Memory B cell (primary cell): ENCODE data around the gene TARBP1.
"Not testable (repeated sequence)": the region's sequence is repeated elsewhere in the genome, so short reads cannot be mapped to it uniquely, and the experiment has no call there.

ENCODE experiments used
- ATAC-seq: fragments of 150-1000 bp; cut with Tn5 transposase; 2 replicates; pipeline ENCODE4 v1.10.0; 2021; ENCODE audit warnings: low read depth, mild to moderate bottlenecking, moderate library complexity
- DNase-seq, 2 donors: peaks; one replicate each; pipeline ENCODE4 v3.0.0; 2022; ENCODE audit warnings: low spot score in 2 of 2
- H3K27ac Mint-ChIP-seq: one replicate; pipeline ENCODE4 v1.8.0; 2022; ENCODE audit warnings: mild to moderate bottlenecking, moderate library complexity, mixed read lengths
- H3K27me3 Mint-ChIP-seq: one replicate; pipeline ENCODE4 v1.8.0; 2022; ENCODE audit warnings: mixed read lengths
- H3K36me3 Mint-ChIP-seq: one replicate; pipeline ENCODE4 v1.8.0; 2022; ENCODE audit warnings: mild to moderate bottlenecking, mixed read lengths
- H3K4me1 Mint-ChIP-seq: one replicate; pipeline ENCODE4 v1.8.0; 2022; ENCODE audit warnings: mixed read lengths
- H3K4me3 Mint-ChIP-seq: one replicate; pipeline ENCODE4 v1.8.0; 2022; ENCODE audit warnings: mild to moderate bottlenecking, moderate library complexity, mixed read lengths
- H3K9me3 Mint-ChIP-seq: one replicate; pipeline ENCODE4 v1.8.0; 2022; ENCODE audit warnings: mixed read lengths

Gene TARBP1

DNA sequence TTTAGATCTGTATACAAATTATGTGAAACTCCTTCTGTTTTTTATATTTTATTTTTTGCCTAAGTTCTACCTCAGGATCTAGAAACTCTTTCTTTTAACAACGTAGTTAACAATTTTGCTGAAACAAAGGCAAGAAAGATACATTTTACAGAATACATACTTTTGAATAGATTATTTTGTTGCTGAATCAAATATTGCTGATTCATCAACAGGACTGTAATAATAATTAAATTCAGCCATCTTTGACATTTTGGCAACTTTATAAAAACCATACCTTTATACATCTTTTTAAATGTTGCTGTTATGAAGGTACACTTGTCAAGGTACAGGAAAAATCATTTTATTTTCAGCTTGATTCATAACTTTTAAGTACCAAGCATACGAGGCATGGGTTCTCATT is 116.4 kb downstream of the TARBP1 start:
- ATAC-seq (no peak), DNase-seq (no peak)
- H3K4me3 Mint-ChIP-seq, result no peak overlapping the region
- H3K36me3 Mint-ChIP-seq, result no peaks in the 10 kb centered on the region
- H3K27ac Mint-ChIP-seq, result no peak overlapping the region
- H3K27me3 Mint-ChIP-seq, result no peaks in the 10 kb centered on the region
- H3K9me3 Mint-ChIP-seq, result no peaks in the 10 kb centered on the region
- H3K4me1 Mint-ChIP-seq, result peaks cover 5% of the 10 kb centered on the region

DNA sequence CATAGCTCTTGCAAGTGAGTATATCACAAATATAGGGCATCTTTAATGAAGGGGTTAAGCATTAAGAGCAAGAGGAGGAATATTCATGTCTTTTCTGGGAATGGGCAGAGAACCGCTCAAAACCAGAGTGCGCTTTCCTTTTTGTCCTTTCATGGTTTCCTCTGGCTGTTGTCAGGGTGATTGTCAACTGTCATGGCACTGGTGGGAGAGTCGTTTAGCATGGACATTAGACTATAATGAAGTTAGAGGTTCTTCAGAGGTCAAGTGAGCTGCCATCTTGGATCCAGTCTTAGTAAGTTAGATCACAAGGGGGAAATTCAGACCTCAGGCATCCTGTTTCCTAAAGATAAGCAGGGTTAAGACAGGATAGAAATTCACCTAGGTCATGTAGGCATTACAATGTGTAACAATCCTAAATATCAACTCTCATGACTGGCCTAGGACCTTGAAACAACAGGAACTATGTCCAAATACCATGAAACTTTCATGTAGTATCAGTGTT is 117.8 kb downstream of the TARBP1 start:
- no peaks in the 10 kb centered on the region for H3K27me3 Mint-ChIP-seq
- no peak overlapping the region for H3K4me3 Mint-ChIP-seq
- H3K9me3 Mint-ChIP-seq, result no peaks in the 10 kb centered on the region
- no peaks in the 10 kb centered on the region for H3K36me3 Mint-ChIP-seq
- peaks cover 5% of the 10 kb centered on the region for H3K4me1 Mint-ChIP-seq
- DNase-seq (no peak), ATAC-seq (no peak)
- no peak overlapping the region for H3K27ac Mint-ChIP-seq

DNA sequence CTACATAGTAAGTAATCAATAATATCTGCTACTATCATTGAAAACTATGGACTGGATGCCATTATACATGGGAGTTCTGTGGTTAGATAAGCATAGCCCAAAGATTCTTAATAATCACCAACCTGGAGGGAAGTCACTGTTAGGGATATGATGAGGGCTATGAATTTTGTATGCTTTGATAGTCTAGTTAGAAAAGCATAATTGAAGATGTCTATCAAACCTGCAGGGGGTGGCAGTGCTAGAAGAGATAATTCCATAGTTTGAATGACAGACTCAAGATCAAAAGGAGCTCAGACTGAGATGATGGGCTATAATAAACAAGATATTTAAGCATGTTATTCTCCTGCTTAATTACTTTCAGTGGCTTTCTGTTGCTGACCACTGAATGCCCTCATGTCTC is 121.1 kb downstream of the TARBP1 start:
- no peak overlapping the region for H3K4me3 Mint-ChIP-seq
- no peaks in the 10 kb centered on the region for H3K27me3 Mint-ChIP-seq
- H3K4me1 Mint-ChIP-seq, result peaks cover 3% of the 10 kb centered on the region
- H3K9me3 Mint-ChIP-seq, result no peaks in the 10 kb centered on the region
- H3K36me3 Mint-ChIP-seq, result no peaks in the 10 kb centered on the region
- no peak for ATAC-seq
- DNase-seq, result no peak
- peak overlapping the region; percentile 87 for H3K27ac Mint-ChIP-seq

DNA sequence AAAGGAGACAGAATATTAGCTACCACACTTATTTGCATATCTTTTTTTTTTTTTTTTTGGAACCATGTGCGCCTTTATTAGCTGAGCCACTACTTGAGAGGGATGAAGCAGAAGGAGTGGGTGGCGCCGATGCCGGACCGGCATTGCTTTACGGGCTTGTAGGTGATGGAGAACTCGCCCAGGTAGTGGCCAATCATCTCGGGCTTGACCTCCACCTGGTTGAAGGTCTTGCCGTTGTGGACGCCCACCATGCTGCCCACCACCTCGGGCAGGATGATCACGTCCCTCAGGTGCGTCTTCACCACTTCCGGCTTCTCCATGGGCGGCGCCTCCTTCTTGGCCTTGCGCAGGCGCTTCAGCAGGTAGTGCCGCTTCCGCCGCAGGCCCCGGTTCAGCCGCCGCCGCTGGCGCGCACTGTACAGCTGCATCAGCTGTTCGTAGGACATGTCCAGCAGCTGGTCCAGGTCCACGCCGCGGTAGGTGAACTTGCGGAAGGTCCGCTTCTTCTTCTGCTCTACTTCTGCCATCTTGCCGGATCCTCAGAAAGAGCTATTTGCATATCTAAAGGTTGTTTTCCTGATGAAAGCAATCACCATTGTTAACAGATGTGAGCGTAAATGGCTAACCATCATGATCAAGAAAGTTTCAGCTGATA is 122.2 kb downstream of the TARBP1 start:
- H3K4me1 Mint-ChIP-seq, H3K27me3 Mint-ChIP-seq, H3K36me3 Mint-ChIP-seq, H3K9me3 Mint-ChIP-seq: not testable (repeated sequence)
- Mint-ChIP-seq H3K27ac (peak overlapping the region; percentile 87), H3K4me3 (peak overlapping the region; percentile 86)
- DNase-seq, result peak; percentile 31 to 41
- ATAC-seq, result peak; percentile 83

GRCh38 chr1:234355782-234356510 is 123.0 kb downstream of the TARBP1 start:
- H3K27me3 Mint-ChIP-seq, result no peaks in the 10 kb centered on the region
- H3K9me3 Mint-ChIP-seq, result no peaks in the 10 kb centered on the region
- H3K4me3 Mint-ChIP-seq, result peak overlapping the region; percentile 15
- peaks cover 3% of the 10 kb centered on the region for H3K4me1 Mint-ChIP-seq
- ATAC-seq, result peak; percentile 6
- DNase-seq, result no peak
- H3K36me3 Mint-ChIP-seq, result no peaks in the 10 kb centered on the region
- H3K27ac Mint-ChIP-seq, result peak overlapping the region; percentile 87

DNA sequence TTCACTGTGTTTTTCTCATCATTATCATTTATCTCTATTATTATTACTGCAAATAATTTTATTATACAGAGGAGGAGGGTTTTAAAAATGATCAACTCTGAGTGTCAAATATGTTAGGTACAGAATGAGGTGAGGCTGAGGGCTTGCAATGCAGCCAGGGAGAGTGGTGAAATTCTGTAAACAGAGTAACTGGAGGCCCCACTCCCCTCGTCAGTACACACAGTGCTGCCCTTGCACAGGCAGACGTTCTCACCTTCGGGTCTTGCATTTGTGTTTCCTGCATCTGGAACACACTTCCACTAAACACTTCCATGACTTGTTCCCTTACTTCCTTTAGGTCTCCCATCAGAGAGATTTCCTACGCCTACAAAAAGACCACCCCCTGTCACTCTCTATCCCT is 130.0 kb downstream of the TARBP1 start:
- Mint-ChIP-seq H3K36me3 (no peaks in the 10 kb centered on the region), H3K27me3 (peaks cover 5% of the 10 kb centered on the region), H3K4me3 (no peak overlapping the region), H3K9me3 (no peaks in the 10 kb centered on the region), H3K27ac (no peak overlapping the region), H3K4me1 (no peaks in the 10 kb centered on the region)
- no peak for ATAC-seq
- no peak for DNase-seq

DNA sequence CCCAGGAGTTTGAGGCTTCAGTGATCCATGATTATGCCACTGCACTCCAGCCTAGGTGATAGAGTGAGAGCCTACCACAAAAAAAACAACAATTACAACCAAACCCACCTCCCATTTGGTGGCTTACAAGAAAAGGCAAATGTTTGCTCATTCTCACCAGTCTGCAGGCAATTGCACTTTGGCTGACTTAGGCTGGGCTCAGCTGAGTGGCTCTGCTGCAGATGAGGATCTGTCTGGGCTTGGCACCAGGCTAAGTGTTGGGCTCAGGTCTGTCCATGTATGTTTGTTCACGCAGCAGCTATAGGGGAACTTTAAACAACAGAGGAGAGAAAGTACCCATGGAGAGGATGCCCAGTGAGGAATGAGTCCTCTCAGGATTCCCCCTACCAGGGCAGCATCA is 133.7 kb downstream of the TARBP1 start:
- H3K9me3 Mint-ChIP-seq, result peaks cover 2% of the 10 kb centered on the region
- H3K27me3 Mint-ChIP-seq, result peaks cover 5% of the 10 kb centered on the region
- no peaks in the 10 kb centered on the region for H3K4me1 Mint-ChIP-seq
- peaks cover 2% of the 10 kb centered on the region for H3K36me3 Mint-ChIP-seq
- no peak overlapping the region for H3K4me3 Mint-ChIP-seq
- no peak for ATAC-seq
- no peak overlapping the region for H3K27ac Mint-ChIP-seq
- DNase-seq, result no peak

DNA sequence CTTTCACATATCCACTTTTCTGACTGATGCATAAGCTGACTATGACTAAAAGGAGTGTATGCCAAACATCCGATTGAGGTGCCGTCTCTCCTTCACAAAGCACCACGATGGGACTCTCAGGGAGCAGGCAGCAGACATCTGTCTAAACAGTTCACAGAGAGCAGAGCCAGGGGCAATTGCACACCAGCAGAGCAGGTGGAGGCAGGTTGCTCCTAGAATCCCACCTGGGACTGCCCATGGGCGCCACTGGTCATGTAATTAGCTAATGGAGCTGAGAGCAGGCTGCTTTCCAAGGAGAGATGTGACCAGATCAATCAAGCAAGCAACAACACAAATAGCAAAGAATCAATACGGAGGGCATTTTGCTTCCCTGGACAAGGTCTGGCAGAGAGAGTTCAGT is 136.2 kb downstream of the TARBP1 start:
- no peak overlapping the region for H3K4me3 Mint-ChIP-seq
- ATAC-seq, result no peak
- no peaks in the 10 kb centered on the region for H3K4me1 Mint-ChIP-seq
- H3K36me3 Mint-ChIP-seq, result peaks cover 3% of the 10 kb centered on the region
- H3K27ac Mint-ChIP-seq, result no peak overlapping the region
- DNase-seq, result no peak
- no peaks in the 10 kb centered on the region for H3K27me3 Mint-ChIP-seq
- peaks cover 6% of the 10 kb centered on the region for H3K9me3 Mint-ChIP-seq
